Inferior parietal cortex (tissue), 1 donor: ENCODE measurements around the gene ZFR.
"Not testable (repeated sequence)": the region's sequence is repeated elsewhere in the genome, so short reads cannot be mapped to it uniquely, and the experiment has no call there.

Source experiments
- DNase-seq: peaks from one replicate; pipeline ENCODE4 v3.0.0-alpha.2; 2016; ENCODE audit errors: extremely low spot score

Gene ZFR

GRCh38 chr5:32410630-32411029 lies 33.9 kb downstream of the ZFR start:
- DNase-seq: no peak

DNA sequence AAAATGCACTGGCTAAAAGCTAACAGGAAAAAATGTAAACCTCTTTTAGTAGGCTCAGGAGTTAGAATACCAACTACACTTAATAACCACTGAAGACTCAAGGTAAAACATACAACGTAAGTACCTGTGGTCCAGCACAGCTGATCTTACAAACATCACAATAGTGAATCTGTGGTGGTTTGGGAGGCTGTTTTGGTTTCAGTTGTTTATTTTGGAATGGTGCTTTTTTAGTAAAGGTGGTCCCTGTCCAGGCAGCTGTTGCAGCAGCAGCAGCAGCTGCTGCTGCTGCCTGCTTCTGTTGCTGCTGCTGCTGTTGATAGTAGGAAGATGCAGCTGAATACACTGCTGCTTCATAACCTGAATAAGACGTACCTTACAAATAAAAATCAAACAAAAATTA lies 37.9 kb downstream of the ZFR start:
- DNase-seq: no peak

GRCh38 chr5:32405507-32405906 lies 39.0 kb downstream of the ZFR start:
- no peak for DNase-seq

GRCh38 chr5:32403760-32404159 lies 40.8 kb downstream of the ZFR start:
- no peak for DNase-seq

GRCh38 chr5:32400401-32400800 lies 44.1 kb downstream of the ZFR start:
- no peak for DNase-seq

DNA sequence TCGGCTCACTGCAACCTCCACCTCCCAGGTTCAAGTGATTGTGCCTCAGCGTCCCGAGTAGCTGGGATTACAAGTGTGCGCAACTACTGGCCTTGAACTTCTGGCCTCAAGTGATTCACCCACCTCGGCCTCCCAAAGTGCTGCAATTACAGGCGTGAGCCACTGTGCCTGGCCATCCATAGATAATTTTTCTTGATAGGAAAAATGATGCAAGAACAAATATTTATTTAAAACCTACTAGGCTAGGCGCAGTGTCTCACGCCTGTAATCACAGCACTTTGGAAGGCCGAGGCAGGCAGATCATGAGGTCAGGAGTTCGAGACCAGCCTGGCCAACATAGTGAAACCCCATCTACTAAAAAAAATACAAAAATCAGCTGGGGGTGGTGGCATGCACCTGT lies 45.8 kb downstream of the ZFR start:
- DNase-seq: not testable (repeated sequence)

- DNase-seq: no peak
Observed at GRCh38 chr5:32394981-32395380, 49.6 kb downstream of the ZFR start.

GRCh38 chr5:32392039-32392438 lies 52.5 kb downstream of the ZFR start:
- DNase-seq: no peak

DNA sequence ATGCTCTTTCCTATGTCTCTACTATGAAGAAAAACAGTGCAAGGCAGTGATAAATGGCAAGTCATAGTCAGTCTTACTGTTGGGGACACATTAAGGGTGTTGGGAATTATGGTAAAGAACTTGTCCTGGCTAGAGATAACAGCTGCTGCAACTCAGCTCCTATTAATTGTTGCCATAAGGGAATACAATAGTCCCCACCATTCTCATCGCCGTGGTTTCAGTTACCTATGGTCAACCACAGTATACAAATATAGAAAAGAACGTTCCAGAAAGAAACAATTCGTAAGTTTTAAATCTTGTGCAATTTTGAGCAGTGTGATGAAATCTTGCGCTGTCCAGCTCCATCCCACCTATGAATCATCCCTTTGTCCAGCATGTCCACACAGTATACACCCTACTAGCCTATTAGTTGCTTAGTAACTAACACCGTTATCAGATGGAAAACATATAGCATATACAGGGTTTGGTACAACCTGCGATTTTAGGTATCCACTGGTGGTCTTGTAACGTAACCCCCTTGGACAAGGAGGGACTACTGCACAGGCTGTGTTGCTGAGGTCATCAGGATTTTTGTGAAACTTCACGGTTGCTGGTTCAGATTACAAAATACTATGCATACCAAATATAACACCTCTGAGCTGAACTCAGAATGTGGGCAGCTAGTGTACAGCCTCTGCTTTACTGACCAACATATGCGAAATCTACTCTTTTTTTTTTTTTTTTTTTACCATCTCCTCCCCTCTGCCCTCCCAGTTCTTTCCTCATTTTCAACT lies 53.5 kb downstream of the ZFR start:
- no peak for DNase-seq

DNA sequence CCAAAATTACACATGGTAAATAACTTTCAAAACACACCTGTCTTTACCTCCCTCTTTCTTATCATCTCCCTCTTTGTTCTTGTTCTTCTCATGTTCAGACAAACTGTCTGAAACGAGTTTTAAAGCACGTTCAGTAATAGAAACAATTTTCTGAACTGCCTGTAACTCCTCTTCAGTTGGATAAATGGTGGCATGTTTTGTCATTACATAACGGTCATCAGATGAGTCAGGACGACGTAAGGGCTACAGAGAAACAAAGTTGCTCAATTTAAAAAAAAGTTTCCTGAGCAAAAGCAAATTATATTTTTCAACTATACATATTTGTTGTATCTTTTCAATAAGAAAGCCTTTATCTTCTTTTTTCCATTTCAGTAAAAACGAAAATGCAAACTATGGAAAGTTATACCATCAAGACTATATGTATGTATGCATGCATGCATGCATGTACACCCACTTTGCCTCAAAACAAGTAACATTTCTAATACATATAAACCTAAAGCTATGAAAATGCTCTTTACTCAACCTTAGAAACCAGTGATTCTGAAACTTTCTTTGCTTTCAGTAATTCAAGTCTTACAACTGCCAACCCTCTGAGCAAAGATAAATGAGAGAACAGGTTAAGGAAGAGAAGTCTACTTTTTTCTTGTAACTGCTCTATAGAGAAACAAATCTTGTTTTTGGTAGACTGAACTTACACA lies 56.0 kb downstream of the ZFR start:
- DNase-seq: no peak

DNA sequence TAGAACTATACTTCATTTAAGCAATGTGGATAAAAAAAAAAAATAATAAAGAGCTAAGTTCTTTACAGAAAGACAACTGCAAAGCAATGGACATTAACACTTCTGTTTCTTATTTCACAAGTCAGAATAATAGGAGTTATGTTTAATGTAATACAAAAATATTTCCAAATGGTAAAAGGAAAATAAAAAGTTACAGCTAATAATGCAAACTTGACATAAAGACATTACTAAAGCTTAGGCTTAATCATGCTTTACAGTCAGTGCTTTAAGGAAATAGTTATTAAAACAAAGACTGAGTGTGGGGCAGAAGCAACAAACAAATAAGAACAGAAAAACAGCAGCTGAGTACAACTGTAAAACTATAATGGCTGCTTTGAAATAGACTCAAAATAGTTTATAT lies 56.7 kb downstream of the ZFR start:
- DNase-seq: no peak

DNA sequence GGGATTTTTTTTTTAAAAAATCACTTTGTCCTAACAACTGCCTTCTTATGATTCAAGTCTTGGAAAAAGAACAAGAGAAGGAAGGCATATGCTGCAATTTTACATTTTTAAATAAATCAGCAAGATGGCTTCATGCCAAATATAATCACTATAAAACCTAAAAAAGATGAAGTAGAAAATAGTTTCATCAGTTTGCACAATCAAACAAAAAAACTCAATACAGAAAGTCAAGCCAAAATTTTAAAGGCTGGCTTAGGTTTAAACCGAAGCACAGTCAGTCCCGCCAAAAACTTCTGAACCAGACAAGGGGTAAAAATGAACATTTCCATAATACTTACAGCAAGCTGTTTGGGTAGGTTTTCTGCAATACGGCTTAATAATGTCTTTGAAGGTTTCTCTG lies 57.3 kb downstream of the ZFR start:
- DNase-seq: no peak

GRCh38 chr5:32384621-32385020 lies 59.9 kb downstream of the ZFR start:
- no peak for DNase-seq

- no peak for DNase-seq
Observed at GRCh38 chr5:32383586-32383985, 61.0 kb downstream of the ZFR start.

GRCh38 chr5:32383065-32383464 lies 61.5 kb downstream of the ZFR start:
- no peak for DNase-seq

DNA sequence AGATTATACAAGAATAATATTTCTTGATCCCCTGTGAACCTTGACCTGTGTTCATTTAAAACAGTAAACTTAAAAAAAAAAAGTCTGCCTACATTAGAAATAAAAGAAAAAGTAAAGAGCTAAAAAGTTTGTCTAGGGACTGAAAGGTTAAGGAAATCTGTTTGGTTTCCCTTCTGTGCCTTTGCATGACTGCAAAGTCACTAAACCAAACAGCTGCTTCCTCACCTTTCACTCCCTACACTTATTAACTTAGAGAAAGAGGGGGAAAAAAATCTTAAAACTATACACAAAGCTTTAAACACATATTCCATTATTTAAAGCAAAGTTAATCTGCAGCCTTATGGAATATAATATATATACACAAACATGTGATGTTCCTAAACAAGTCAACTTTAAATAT lies 65.1 kb downstream of the ZFR start:
- no peak for DNase-seq

- no peak for DNase-seq
Observed at GRCh38 chr5:32378966-32379365, 65.6 kb downstream of the ZFR start.

GRCh38 chr5:32369542-32370155 lies 74.9 kb downstream of the ZFR start:
- no peak for DNase-seq

- DNase-seq: no peak
Observed at GRCh38 chr5:32369032-32369431, 75.5 kb downstream of the ZFR start.

DNA sequence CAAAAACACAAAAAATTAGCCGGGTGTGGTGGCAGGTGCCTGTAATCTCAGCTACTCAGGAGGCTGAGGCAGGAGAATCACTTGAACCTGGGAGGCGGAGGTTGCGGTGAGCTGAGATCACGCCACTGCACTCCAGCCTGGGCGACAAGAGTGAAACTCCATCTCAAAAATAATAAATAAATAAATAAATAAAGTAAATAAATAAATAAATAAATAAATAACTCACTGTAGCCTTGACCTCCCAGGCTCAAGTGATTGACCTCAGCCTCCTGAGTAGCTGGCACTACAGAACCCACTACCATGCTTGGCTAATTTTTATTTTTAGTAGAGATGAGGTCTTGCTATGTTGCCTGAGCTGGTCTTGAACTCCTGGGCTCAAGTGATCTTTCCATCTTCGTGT lies 77.3 kb downstream of the ZFR start:
- DNase-seq: not testable (repeated sequence)

- DNase-seq: no peak
Observed at GRCh38 chr5:32365623-32366022, 78.9 kb downstream of the ZFR start.

DNA sequence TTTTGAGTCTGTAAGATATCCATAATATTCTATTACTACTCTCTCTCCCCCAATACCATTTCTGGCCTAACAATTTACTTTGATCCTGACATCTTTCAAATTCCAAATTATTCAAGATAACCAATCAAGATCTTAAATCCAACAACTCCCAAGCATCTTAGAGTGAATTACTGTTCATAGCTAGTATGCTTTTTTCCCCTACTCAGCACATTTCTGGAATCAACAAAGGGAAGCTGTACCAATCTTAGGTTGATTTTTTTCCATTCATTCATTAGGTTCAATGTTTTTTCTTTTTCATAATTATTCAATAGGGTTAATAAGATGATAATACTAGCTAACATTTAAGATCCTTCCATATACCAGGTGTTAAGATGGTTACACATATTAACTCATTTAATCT lies 81.5 kb downstream of the ZFR start:
- no peak for DNase-seq

DNA sequence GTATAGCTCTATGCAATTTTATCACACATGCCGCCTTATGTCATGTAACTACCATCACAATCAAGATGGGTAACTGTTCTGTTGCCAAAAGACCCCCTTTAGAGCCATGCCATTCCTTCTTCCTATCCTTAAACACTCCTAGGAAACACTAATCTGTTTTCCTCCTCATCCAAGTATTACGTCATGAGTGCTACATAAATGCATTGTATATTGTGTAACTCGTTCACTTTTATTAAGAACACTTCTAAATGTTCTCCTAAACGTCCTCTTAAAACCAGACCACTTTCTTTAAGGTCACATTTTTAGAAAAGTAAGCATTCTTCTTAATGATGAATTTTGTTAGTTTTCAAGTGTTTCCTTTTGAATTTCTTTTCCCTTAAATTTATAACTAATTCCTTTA lies 82.0 kb downstream of the ZFR start:
- DNase-seq: no peak
